A549 treated with GW870086 at 1 μM for 4 hours (cell line): Measurements from ENCODE around the gene SLC38A9. TPM values are rescaled to one million over a fixed set of nuclear protein-coding genes. Genes with fewer than 3 reads are reported as not detected.

ENCODE experiments used
- total RNA-seq: library from RNA; stranded (reverse); fragments of 200-300 nt; extraction: Qiagen RNA extraction; gene quantifications from 5 replicates; pipeline ENCODE4 v1.2.3, GENCODE V29; 2022; ENCODE audit warnings: low read depth

Gene SLC38A9
- 19.2 to 32.6 TPM (median 25.3 TPM) in 5 replicates for total RNA-seq

GRCh38 chr5:55712023-55712859 is at the start of gene SLC38A9:
Gene SLC38A9, minus strand, starts transcription at chr5:55712324. Its CDS starts 14,366 bp downstream, at chr5:55697958.

GRCh38 chr5:55737793-55738192 is 25.7 kb upstream of the SLC38A9 start, which contains the start of gene DDX4:
Gene DDX4, plus strand, starts transcription at chr5:55738061. Its CDS starts 903 bp downstream, at chr5:55738964.

Other genes starting within 250 kb of the SLC38A9 start
- 37.8 to 42.9 TPM (median 38.3 TPM) in 5 replicates for gene PLPP1, start 177.4 kb downstream of the SLC38A9 start, total RNA-seq
- gene DDX4, start 25.7 kb upstream of the SLC38A9 start, total RNA-seq: not detected in 5 replicates
- gene IL31RA, start 139.0 kb upstream of the SLC38A9 start, total RNA-seq: 1.2 to 1.8 TPM (median 1.5 TPM) in 5 replicates